ENCODE data around the gene HLCS. TPM values are rescaled to one million over a fixed set of nuclear protein-coding genes. Genes with fewer than 3 reads are reported as not detected.

HLCS gene
- total RNA-seq, 1 experiment from 2014 or later, result 12.7 TPM

GRCh38 chr21:36858320-36858957 is 108.0 kb downstream of the HLCS start:
- no peak overlapping the region for H3K27ac ChIP-seq (ENCODE audit: insufficient read length, low read depth, low read length)
- H3K23me2 ChIP-seq (ENCODE audit: insufficient read length, low read depth, low read length, poor library complexity, severe bottlenecking), result no peaks in the 10 kb centered on the region
- no peak overlapping the region for H3K56ac ChIP-seq (ENCODE audit: insufficient read length, low read depth, low read length)
- DNase-seq, result no peak
- H3K27ac Mint-ChIP-seq, result no peak overlapping the region
- peaks cover 10 to 17% of the 10 kb centered on the region in 2 experiments for H3K4me1 Mint-ChIP-seq
- no peak for TF ChIP-seq CTCF (conservative IDR thresholded peaks at IDR 0.05)
- 0 out of 2 replicates have a peak, but pooled peaks cover 2% of the 10 kb centered on the region for H3K4me1 ChIP-seq (ENCODE audit: insufficient read depth, low read length)
- H3K14ac ChIP-seq (ENCODE audit: insufficient read depth, low read length), result no peak overlapping the region
- no peak overlapping the region for H3K4me3 Mint-ChIP-seq
- H4K20me1 ChIP-seq (ENCODE audit: control insufficient read depth, insufficient read depth, insufficient read length), result no peaks in the 10 kb centered on the region
- no peaks in the 10 kb centered on the region for H3K36me3 Mint-ChIP-seq (ENCODE audit: insufficient read depth in 1 of 3, low read depth in 3 of 3)
- H3K9me3 ChIP-seq (ENCODE audit: control insufficient read depth, low read depth, low read length), result no peaks in the 10 kb centered on the region
- no peaks in the 10 kb centered on the region for H3K79me1 ChIP-seq (ENCODE audit: insufficient read depth, low read depth, low read length, poor library complexity, severe bottlenecking)
- H3K27me3 Mint-ChIP-seq (ENCODE audit: low read depth), result peaks cover 1% of the 10 kb centered on the region; the same call in 1 of the 2 replicates
- H3K4me2 ChIP-seq (ENCODE audit: insufficient read depth, insufficient read length, low read length), result no peak overlapping the region
- H3K23ac ChIP-seq (ENCODE audit: insufficient read length, low read depth, low read length), result no peak overlapping the region
- H2BK5ac ChIP-seq (ENCODE audit: insufficient read length, low read length), result no peak overlapping the region
- H4K5ac ChIP-seq (ENCODE audit: insufficient read length, low read depth, low read length), result no peak overlapping the region
- H3T11ph ChIP-seq (ENCODE audit: low read length), result no peak overlapping the region
- H2BK20ac ChIP-seq (ENCODE audit: low read depth, low read length, poor library complexity, severe bottlenecking), result no peak overlapping the region
- no peaks in the 10 kb centered on the region for H3K27me3 ChIP-seq (ENCODE audit: insufficient read depth, low read length)
- H3K79me2 ChIP-seq (ENCODE audit: insufficient read depth, low read length), result no peaks in the 10 kb centered on the region
- H2BK120ac ChIP-seq (ENCODE audit: low read depth, low read length, poor library complexity, severe bottlenecking), result no peak overlapping the region
- H2BK12ac ChIP-seq (ENCODE audit: insufficient read length, low read depth, low read length), result no peak overlapping the region
- H4K8ac ChIP-seq (replicated peaks; ENCODE audit: insufficient read length, low read depth, low read length), result no peak overlapping the region
- H2AK5ac ChIP-seq (ENCODE audit: insufficient read length, low read length), result no peak overlapping the region
- H3K9ac ChIP-seq (ENCODE audit: extremely low read depth, insufficient read length, low read length), result no peak overlapping the region
- H3K9me3 Mint-ChIP-seq, result no peaks in the 10 kb centered on the region
- no peak overlapping the region for H3K18ac ChIP-seq (ENCODE audit: insufficient read length, low read depth, low read length)
- H2AFZ ChIP-seq (ENCODE audit: low read length), result no peak overlapping the region
- H2BK15ac ChIP-seq (ENCODE audit: low read depth, low read length), result no peak overlapping the region
- no peak overlapping the region for H4K91ac ChIP-seq (ENCODE audit: insufficient read length, low read depth, low read length)
- WGBS (ENCODE audit: extremely low coverage, insufficient read length, low lambda C conversion rate), result no CpG with 5 or more reads among the region's 7 CpGs
- H3K4ac ChIP-seq (ENCODE audit: low read depth, low read length), result no peak overlapping the region

All from H9 (cell line).